Smooth muscle cell (in vitro differentiated cells): ENCODE results near the gene THADA. TPM values are rescaled to one million over a fixed set of nuclear protein-coding genes. Genes with fewer than 3 reads are reported as not detected.

ENCODE experiments used
- DNase-seq: peaks from one replicate; lab custom pipeline; 2025; ENCODE audit not compliant: unreplicated experiment; lab: John Stamatoyannopoulos, UW
- H2AFZ ChIP-seq: fragments of 200-600 bp; sonication (generic); 2 replicates; pipeline ENCODE4 v1.6.0; 2016; ENCODE audit warnings: antibody characterized with exemption, low read depth, mild to moderate bottlenecking
- H3F3A ChIP-seq: fragments of 200-600 bp; sonication (generic); 2 replicates; pipeline ENCODE4 v1.6.0; 2017; ENCODE audit warnings: antibody characterized with exemption, low read depth
- H3K27ac ChIP-seq: fragments of 200-600 bp; sonication (generic); 2 replicates; pipeline ENCODE4 v1.5.1; 2016; ENCODE audit warnings: low read depth, mild to moderate bottlenecking
- H3K27me3 ChIP-seq: fragments of 200-600 bp; sonication (generic); 2 replicates; pipeline ENCODE4 v1.6.1; 2016; ENCODE audit warnings: low read depth, mild to moderate bottlenecking
- H3K36me3 ChIP-seq: fragments of 200-600 bp; sonication (generic); 2 replicates; pipeline ENCODE4 v1.5.1; 2016; ENCODE audit warnings: low read depth
- H3K4me1 ChIP-seq: fragments of 200-600 bp; sonication (generic); 2 replicates; pipeline ENCODE4 v1.5.1; 2016; ENCODE audit warnings: low read depth
- H3K4me2 ChIP-seq: fragments of 200-600 bp; sonication (generic); 2 replicates; pipeline ENCODE4 v1.6.0; 2016; ENCODE audit warnings: mild to moderate bottlenecking
- H3K4me3 ChIP-seq: fragments of 200-600 bp; sonication (generic); 2 replicates; pipeline ENCODE4 v1.5.1; 2016; ENCODE audit warnings: mild to moderate bottlenecking
- H3K79me2 ChIP-seq: fragments of 200-600 bp; sonication (generic); 2 replicates; pipeline ENCODE4 v1.6.0; 2016; ENCODE audit warnings: low read depth, mild to moderate bottlenecking
- H3K9ac ChIP-seq: fragments of 200-600 bp; sonication (generic); 2 replicates; pipeline ENCODE4 v1.6.0; 2016; ENCODE audit warnings: low read depth
- H3K9me3 ChIP-seq: fragments of 200-600 bp; sonication (generic); replicated peaks from 2 replicates; pipeline ENCODE4 v1.5.1; 2016; ENCODE audit warnings: low read depth
- H4K20me1 ChIP-seq: fragments of 200-600 bp; sonication (generic); 2 replicates; pipeline ENCODE4 v1.6.0; 2016; ENCODE audit warnings: low read depth
- CTCF ChIP-seq: fragments of 200-600 bp; sonication (generic); IDR thresholded peaks from 2 replicates; pipeline ENCODE4 v1.5.1; 2017; ENCODE audit warnings: borderline replicate concordance, mild to moderate bottlenecking, antibody characterized with exemption; ENCODE audit not compliant: insufficient read depth, poor library complexity, severe bottlenecking
- WGBS: methylation state at CpG from one replicate; pipeline ENCODE4 v1.1.7; 2016; ENCODE audit warnings: low lambda C conversion rate; 5-methylcytosine and 5-hydroxymethylcytosine counted together
- polyA plus RNA-seq: library from polyadenylated mRNA; unstranded; fragments of >200 nt; fragmentation: Nextera tagmentation; extraction: Ambion mirVana; gene quantifications from 2 replicates; pipeline ENCODE4 v1.2.1, GENCODE V29; 2016
- total RNA-seq: library from RNA; depleted of rRNA; stranded (reverse); fragments of >200 nt; gene quantifications from 2 replicates; pipeline ENCODE4 v1.2.3, GENCODE V29; 2014

Gene THADA
- total and polyA plus RNA-seq, 2 experiments from 2014 or later: 11.3 to 20.9 TPM

- Histone ChIP-seq H4K20me1 (no peaks in the 10 kb centered on the region), H3K4me1 (no peaks in the 10 kb centered on the region), H3K27ac (no peak overlapping the region), H3K9me3 (no peaks in the 10 kb centered on the region), H3K9ac (no peak overlapping the region), H3K79me2 (no peaks in the 10 kb centered on the region), H3K4me2 (no peak overlapping the region), H3K27me3 (no peaks in the 10 kb centered on the region), H3F3A (no peaks in the 10 kb centered on the region), H3K4me3 (no peak overlapping the region), H3K36me3 (no peaks in the 10 kb centered on the region), H2AFZ (no peak overlapping the region)
- no peak for DNase-seq
- TF ChIP-seq CTCF: no peak
- 96% methylated on average over 6 of the region's 6 CpGs for WGBS
Measured at GRCh38 chr2:43410055-43410604, 185.7 kb downstream of the THADA start.

DNA sequence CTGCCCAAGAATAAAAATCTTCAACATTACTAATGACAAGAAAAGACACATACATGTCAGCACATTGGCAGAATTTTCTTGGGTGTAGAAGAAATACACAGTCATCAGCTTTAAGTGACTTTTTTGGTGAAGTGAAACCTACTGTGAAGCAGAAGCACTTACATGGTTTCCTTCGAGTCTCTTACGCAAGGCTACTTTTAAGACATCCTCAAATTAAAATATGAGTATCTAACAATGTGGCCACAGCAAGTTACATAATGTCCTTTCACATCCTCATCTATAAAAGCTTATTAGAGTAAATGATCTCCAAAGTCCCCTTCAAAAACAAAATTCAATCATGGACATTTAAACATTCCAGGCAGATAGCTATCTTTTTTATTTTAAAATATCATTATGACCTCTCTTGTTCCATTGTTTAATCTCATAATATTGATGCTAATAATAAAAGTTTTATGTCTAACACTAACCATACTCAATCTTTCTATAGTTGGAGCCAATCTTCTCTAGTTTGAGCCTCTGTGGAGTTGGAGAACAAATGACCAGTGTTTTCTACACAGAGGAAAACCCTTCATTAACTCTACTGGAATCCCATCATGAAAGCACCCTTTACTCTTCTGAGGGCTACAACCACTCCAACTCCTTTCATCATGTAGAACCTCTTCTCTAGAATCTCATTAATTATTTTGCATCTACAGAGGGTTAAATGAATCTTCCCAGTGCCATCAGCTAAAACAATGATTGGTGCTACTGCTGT, 187.3 kb downstream of the THADA start:
- Histone ChIP-seq H3K9me3 (no peaks in the 10 kb centered on the region), H3K36me3 (no peaks in the 10 kb centered on the region), H3F3A (no peaks in the 10 kb centered on the region), H3K9ac (no peak overlapping the region), H4K20me1 (no peaks in the 10 kb centered on the region), H3K27me3 (no peaks in the 10 kb centered on the region), H2AFZ (no peak overlapping the region), H3K79me2 (no peaks in the 10 kb centered on the region), H3K4me2 (no peak overlapping the region), H3K27ac (no peak overlapping the region), H3K4me3 (no peak overlapping the region), H3K4me1 (no peaks in the 10 kb centered on the region)
- no peak for DNase-seq
- TF ChIP-seq CTCF: no peak
- WGBS: 92% methylated on average over 2 of the region's 2 CpGs

- no peak for DNase-seq
- Histone ChIP-seq H3K4me3 (no peak overlapping the region), H3F3A (no peaks in the 10 kb centered on the region), H2AFZ (no peak overlapping the region), H3K4me1 (no peaks in the 10 kb centered on the region), H3K36me3 (no peaks in the 10 kb centered on the region), H3K9me3 (no peaks in the 10 kb centered on the region), H3K4me2 (no peak overlapping the region), H3K79me2 (no peaks in the 10 kb centered on the region), H3K9ac (no peak overlapping the region), H3K27me3 (no peaks in the 10 kb centered on the region), H3K27ac (no peak overlapping the region), H4K20me1 (no peaks in the 10 kb centered on the region)
- WGBS: 97% methylated on average over 2 of the region's 2 CpGs
- TF ChIP-seq CTCF: no peak
Measured at GRCh38 chr2:43407935-43408334, 187.9 kb downstream of the THADA start.

DNA sequence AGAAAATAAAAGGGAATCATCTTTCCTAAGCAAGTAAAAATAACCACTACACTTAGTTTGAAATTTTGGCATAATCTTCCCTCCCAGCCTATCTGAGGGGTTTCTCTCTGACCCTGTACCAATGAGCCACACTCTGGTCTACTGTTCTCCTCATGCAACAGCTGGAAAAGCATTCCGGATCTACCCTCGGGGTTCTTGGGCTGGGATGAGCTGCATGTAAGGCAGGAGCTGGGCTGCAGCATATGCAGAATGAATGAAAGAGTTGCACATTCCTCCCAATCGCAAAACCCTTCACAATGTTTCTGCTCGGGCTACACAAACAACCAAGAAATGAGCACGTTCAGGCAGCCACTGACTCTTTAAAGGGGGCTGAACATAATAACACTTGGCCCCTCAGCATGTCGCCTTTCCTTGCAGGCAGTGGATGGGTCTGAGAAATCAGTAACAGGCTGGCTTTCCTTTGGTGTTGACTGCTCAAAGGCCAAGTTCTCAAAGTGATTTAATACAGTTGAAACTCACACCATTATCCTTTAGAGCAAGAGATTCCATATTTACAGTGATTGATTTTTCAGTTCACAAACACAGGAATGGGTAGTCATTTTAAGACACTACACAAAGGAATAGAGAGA, 189.1 kb downstream of the THADA start:
- Histone ChIP-seq H3K9me3 (no peaks in the 10 kb centered on the region), H3K79me2 (no peaks in the 10 kb centered on the region), H3K4me1 (no peaks in the 10 kb centered on the region), H3K27ac (no peak overlapping the region), H3K36me3 (no peaks in the 10 kb centered on the region), H3K4me2 (no peak overlapping the region), H3K4me3 (no peak overlapping the region), H2AFZ (no peak overlapping the region), H3K9ac (no peak overlapping the region), H4K20me1 (no peaks in the 10 kb centered on the region), H3F3A (no peaks in the 10 kb centered on the region), H3K27me3 (no peaks in the 10 kb centered on the region)
- TF ChIP-seq CTCF: no peak
- no peak for DNase-seq
- 75% methylated on average over 6 of the region's 6 CpGs for WGBS
